Fibroblast of lung (primary cell): Measurements from ENCODE around the gene TOX2. TPM values are rescaled to one million over a fixed set of nuclear protein-coding genes. Genes with fewer than 3 reads are reported as not detected.
A peak's percentile ranks its signal among the peaks of the same experiment; 100 is the strongest.

Source experiments
- DNase-seq, 2 donors: peaks; one replicate each; pipeline versions ENCODE4 v3.0.0 to v3.0.0-alpha.2; 2010; ENCODE audit warnings: low read depth in 2 of 2
- H2AFZ ChIP-seq: 2 replicates; pipeline ENCODE4 v1.5.1; 2012; ENCODE audit warnings: low read length, control low read depth, inconsistent platforms
- H3K27ac ChIP-seq: 2 replicates; pipeline ENCODE4 v1.5.1; 2011; ENCODE audit warnings: low read length, control low read depth; ENCODE audit not compliant: insufficient read depth
- H3K27me3 ChIP-seq: 2 replicates; pipeline ENCODE4 v1.5.1; 2011; ENCODE audit warnings: mild to moderate bottlenecking, low read length; ENCODE audit not compliant: control insufficient read depth, insufficient read depth
- H3K36me3 ChIP-seq: 2 replicates; pipeline ENCODE4 v1.5.1; 2011; ENCODE audit warnings: low read length; ENCODE audit not compliant: control insufficient read depth, insufficient read depth
- H3K4me1 ChIP-seq: 2 replicates; pipeline ENCODE4 v1.5.1; 2011; ENCODE audit warnings: low read length; ENCODE audit not compliant: control insufficient read depth, insufficient read depth; ENCODE audit errors: extremely low read depth
- H3K4me2 ChIP-seq: 2 replicates; pipeline ENCODE4 v1.5.1; 2011; ENCODE audit warnings: low read length, control low read depth; ENCODE audit not compliant: insufficient read depth; ENCODE audit errors: extremely low read depth
- H3K4me3 ChIP-seq, 4 experiments: fragments of 200-600 bp in 1 of 4; sonication (generic) in 1 of 4; replicated peaks in 1 of 4; 2 replicates each; pipeline ENCODE4 v1.5.1; 2011 to 2016; ENCODE audit warnings: low read length in 4 of 4, low read depth in 3 of 4, mild to moderate bottlenecking in 3 of 4, control low read depth in 2 of 4, inconsistent platforms in 1 of 4, mixed read lengths in 1 of 4; ENCODE audit not compliant: insufficient read depth in 1 of 4; ENCODE audit errors: control extremely low read depth in 1 of 4
- H3K79me2 ChIP-seq: 2 replicates; pipeline ENCODE4 v1.5.1; 2012; ENCODE audit warnings: mild to moderate bottlenecking, low read length, inconsistent platforms; ENCODE audit not compliant: control insufficient read depth, insufficient read depth
- H3K9ac ChIP-seq: 2 replicates; pipeline ENCODE4 v1.5.1; 2011; ENCODE audit warnings: mild to moderate bottlenecking, low read length, control low read depth; ENCODE audit not compliant: insufficient read depth
- H3K9me3 ChIP-seq: 2 replicates; pipeline ENCODE4 v1.5.1; 2012; ENCODE audit warnings: low read depth, low read length; ENCODE audit not compliant: control insufficient read depth, insufficient read depth
- H4K20me1 ChIP-seq: 2 replicates; pipeline ENCODE4 v1.5.1; 2011; ENCODE audit warnings: low read length; ENCODE audit not compliant: control insufficient read depth, insufficient read depth; ENCODE audit errors: extremely low read depth
- CTCF ChIP-seq, 2 donors: IDR thresholded peaks in 1 of 2; conservative IDR thresholded peaks in 1 of 2; 1 replicate in 1 of 2; 2 replicates in 1 of 2; pipeline ENCODE4 v1.5.1; 2011 to 2012; ENCODE audit warnings: low read length in 2 of 2, control low read depth in 1 of 2, inconsistent platforms in 1 of 2, low read depth in 1 of 2, mild to moderate bottlenecking in 1 of 2
- EZH2 ChIP-seq: IDR thresholded peaks from 2 replicates; pipeline ENCODE4 v1.5.1; 2012; ENCODE audit warnings: low read length, control low read depth, mild to moderate bottlenecking; ENCODE audit errors: missing control alignments
- polyA plus RNA-seq, 2 donors: library from polyadenylated mRNA; depleted of rRNA in 1 of 2; stranded (reverse) in 1 of 2; unstranded in 1 of 2; fragments of >200 nt; gene quantifications; 2 replicates each; pipeline ENCODE4 v1.2.1, GENCODE V29; 2011 to 2012; ENCODE audit warnings: missing spikeins in 1 of 2
- total RNA-seq: library from RNA; depleted of rRNA; stranded (reverse); fragments of >200 nt; gene quantifications from 2 replicates; pipeline ENCODE4 v1.2.1, GENCODE V29; 2014

The TOX2 gene
- total and polyA plus RNA-seq, 2 donors (not counting 1 experiment from before 2014, with no cell fraction given), result 5.9 to 9.6 TPM

GRCh38 chr20:44014807-44015732 is 100.4 kb downstream of the TOX2 start:
- Histone ChIP-seq H3K4me1 (peaks cover 25% of the 10 kb centered on the region), H3K27ac (no peak overlapping the region), H3K79me2 (no peaks in the 10 kb centered on the region), H4K20me1 (no peaks in the 10 kb centered on the region), H3K4me2 (peak overlapping the region; percentile 15), H3K27me3 (no peaks in the 10 kb centered on the region), H3K9ac (no peak overlapping the region), H2AFZ (no peak overlapping the region), H3K9me3 (no peaks in the 10 kb centered on the region), H3K36me3 (no peaks in the 10 kb centered on the region), H3K4me3 (no peak overlapping the region)
- no peak for TF ChIP-seq EZH2
- DNase-seq, result peak in 1 of 2 donors; percentile 49

DNA sequence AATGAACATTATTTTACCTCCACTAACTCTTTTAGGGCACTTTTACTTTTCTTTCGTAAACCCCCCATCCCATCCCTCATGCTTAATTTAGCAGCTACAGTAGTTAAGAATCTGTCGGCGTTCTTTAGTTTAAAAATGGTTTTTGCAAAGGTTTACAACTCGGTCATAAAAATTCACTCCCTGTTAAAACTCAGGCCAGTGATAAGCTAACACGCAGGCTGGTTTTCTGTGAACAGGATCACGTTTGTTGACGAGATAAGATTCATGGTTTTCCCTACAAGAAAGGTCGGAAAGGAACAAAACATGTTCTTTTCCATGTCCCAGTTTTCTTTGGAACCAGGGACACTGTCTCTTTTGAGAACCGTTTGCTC is 101.1 kb downstream of the TOX2 start:
- no peak overlapping the region for H3K27ac ChIP-seq
- TF ChIP-seq EZH2, result no peak
- TF ChIP-seq CTCF (conservative IDR thresholded peaks at IDR 0.05 in 1 of 2, IDR thresholded peaks at IDR 0.05 in 1 of 2; ENCODE audit: low read depth in 1 of 2, low read length in 2 of 2), result no peak

DNA sequence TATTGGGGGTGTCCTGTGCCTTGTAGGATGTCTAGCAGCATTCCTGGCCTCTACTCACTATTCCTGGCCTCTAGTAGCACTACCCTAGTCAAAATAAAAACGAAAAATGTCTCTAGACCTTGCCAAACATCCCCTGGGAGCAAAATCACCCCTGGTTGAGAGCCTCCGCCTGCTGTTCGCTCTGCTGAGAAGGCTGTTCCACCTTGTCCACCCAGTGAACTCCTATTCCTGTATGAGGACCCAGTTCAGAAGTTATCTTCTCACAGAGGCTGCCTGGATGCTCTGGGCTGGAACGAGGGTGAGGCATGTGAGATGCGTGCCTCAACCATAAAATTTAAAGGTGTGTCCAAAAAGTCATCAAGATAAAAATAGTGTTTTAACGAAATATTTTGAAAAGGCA is 101.9 kb downstream of the TOX2 start:
- Histone ChIP-seq H3K4me1 (peaks cover 25% of the 10 kb centered on the region), H3K79me2 (no peaks in the 10 kb centered on the region), H3K4me2 (no peak overlapping the region), H3K4me3 (no peak overlapping the region), H3K9me3 (no peaks in the 10 kb centered on the region), H3K27me3 (no peaks in the 10 kb centered on the region), H3K9ac (no peak overlapping the region), H3K36me3 (no peaks in the 10 kb centered on the region), H4K20me1 (no peaks in the 10 kb centered on the region), H2AFZ (no peak overlapping the region), H3K27ac (no peak overlapping the region)
- DNase-seq, result no peak
- TF ChIP-seq EZH2 (no peak), CTCF (conservative IDR thresholded peaks at IDR 0.05 in 1 of 2, IDR thresholded peaks at IDR 0.05 in 1 of 2; ENCODE audit: low read depth in 1 of 2, low read length in 2 of 2) (no peak)

More for the DNA sequence above, 101.1 kb downstream of the TOX2 start:
- no peaks in the 10 kb centered on the region for H3K79me2 ChIP-seq
- H3K4me1 ChIP-seq, result peaks cover 25% of the 10 kb centered on the region
- no peaks in the 10 kb centered on the region for H3K27me3 ChIP-seq
- no peaks in the 10 kb centered on the region for H4K20me1 ChIP-seq
- H3K36me3 ChIP-seq, result no peaks in the 10 kb centered on the region
- H2AFZ ChIP-seq, result no peak overlapping the region
- H3K9ac ChIP-seq, result no peak overlapping the region
- H3K4me3 ChIP-seq, result no peak overlapping the region
- H3K9me3 ChIP-seq, result no peaks in the 10 kb centered on the region
- no peak for DNase-seq
- H3K4me2 ChIP-seq, result no peak overlapping the region
